ENCODE data around the gene PRKCZ. TPM values are rescaled to one million over a fixed set of nuclear protein-coding genes. Genes with fewer than 3 reads are reported as not detected.

PRKCZ gene
- total RNA-seq, 1 experiment from 2014 or later: 45.9 TPM

GRCh38 chr1:2133039-2133878 is 83.0 kb downstream of the PRKCZ start:
- peaks cover 17% of the 10 kb centered on the region for H3K4me1 Mint-ChIP-seq (ENCODE audit: low read depth, unreplicated experiment)
- Histone ChIP-seq H3K4me3 (ENCODE audit: low read depth, low read length) (no peak overlapping the region), H3K36me3 (ENCODE audit: control insufficient read depth, insufficient read depth, low read length) (peaks cover 1% of the 10 kb centered on the region; the same call in 1 of the 2 replicates), H3K27me3 (replicated peaks; ENCODE audit: control insufficient read depth, insufficient read depth, low read length) (no peaks in the 10 kb centered on the region), H3K4me1 (peaks cover 47% of the 10 kb centered on the region), H3K9me3 (no peaks in the 10 kb centered on the region)
- BruUV-seq (replicated peaks): no TSS peak
- H3K27me3 Mint-ChIP-seq (ENCODE audit: insufficient read depth, unreplicated experiment): no peaks in the 10 kb centered on the region
- intact Hi-C loops (cut with micrococcal nuclease; ENCODE audit: unreplicated experiment): loop anchor here (2.0 kb wide), 1 partner anchor 42 kb away; no protein-coding TSS in a partner anchor
- no peaks in the 10 kb centered on the region for H3K9me3 Mint-ChIP-seq (ENCODE audit: unreplicated experiment)
- no peak for TF ChIP-seq CTCF (IDR thresholded peaks at IDR 0.05; ENCODE audit: insufficient read depth in 1 of 2, low read depth in 1 of 2, low read length in 1 of 2, severe bottlenecking in 1 of 2, unreplicated experiment in 1 of 2)
- peak overlapping the region; percentile 88 for H3K27ac Mint-ChIP-seq (ENCODE audit: unreplicated experiment)
- H3K36me3 Mint-ChIP-seq (ENCODE audit: insufficient read depth, unreplicated experiment): peaks cover 22% of the 10 kb centered on the region
- peak overlapping the region; percentile 64 for H3K4me3 Mint-ChIP-seq (ENCODE audit: unreplicated experiment)
- DNase-seq: peak; percentile 60 to 78
- ChIA-PET POLR2A (no interaction called here), CTCF (no interaction called here)

- no peak for TF ChIP-seq CTCF (IDR thresholded peaks at IDR 0.05; ENCODE audit: insufficient read depth in 1 of 2, low read depth in 1 of 2, low read length in 1 of 2, severe bottlenecking in 1 of 2, unreplicated experiment in 1 of 2)
- H3K36me3 ChIP-seq (ENCODE audit: control insufficient read depth, insufficient read depth, low read length): peaks cover 1% of the 10 kb centered on the region; the same call in 1 of the 2 replicates
- peaks cover 24% of the 10 kb centered on the region for H3K36me3 Mint-ChIP-seq (ENCODE audit: insufficient read depth, unreplicated experiment)
- no peaks in the 10 kb centered on the region for H3K9me3 ChIP-seq
- peaks cover 50% of the 10 kb centered on the region for H3K4me1 ChIP-seq
- H3K9me3 Mint-ChIP-seq (ENCODE audit: unreplicated experiment): no peaks in the 10 kb centered on the region
- intact Hi-C loops (cut with micrococcal nuclease; ENCODE audit: unreplicated experiment): loop anchor here (2.0 kb wide), 1 partner anchor 41 kb away; no protein-coding TSS in a partner anchor
- peak overlapping the region; percentile 64 for H3K4me3 Mint-ChIP-seq (ENCODE audit: unreplicated experiment)
- H3K27me3 ChIP-seq (replicated peaks; ENCODE audit: control insufficient read depth, insufficient read depth, low read length): no peaks in the 10 kb centered on the region
- peak overlapping the region; percentile 88 for H3K27ac Mint-ChIP-seq (ENCODE audit: unreplicated experiment)
- no TSS peak for BruUV-seq (replicated peaks)
- H3K4me1 Mint-ChIP-seq (ENCODE audit: low read depth, unreplicated experiment): peaks cover 18% of the 10 kb centered on the region
- no peaks in the 10 kb centered on the region for H3K27me3 Mint-ChIP-seq (ENCODE audit: insufficient read depth, unreplicated experiment)
- DNase-seq: no peak
- H3K4me3 ChIP-seq (ENCODE audit: low read depth, low read length): no peak overlapping the region
- POLR2A ChIA-PET: no interaction called here
- CTCF ChIA-PET: no interaction called here
Measured at GRCh38 chr1:2133879-2134215, 83.6 kb downstream of the PRKCZ start.

GRCh38 chr1:2134266-2134620 is 84.0 kb downstream of the PRKCZ start:
- Mint-ChIP-seq H3K27ac (ENCODE audit: unreplicated experiment) (peak overlapping the region; percentile 98), H3K4me3 (ENCODE audit: unreplicated experiment) (peak overlapping the region; percentile 65), H3K27me3 (ENCODE audit: insufficient read depth, unreplicated experiment) (no peaks in the 10 kb centered on the region), H3K9me3 (ENCODE audit: unreplicated experiment) (no peaks in the 10 kb centered on the region), H3K4me1 (ENCODE audit: low read depth, unreplicated experiment) (peaks cover 18% of the 10 kb centered on the region), H3K36me3 (ENCODE audit: insufficient read depth, unreplicated experiment) (peaks cover 27% of the 10 kb centered on the region)
- H3K9me3 ChIP-seq: no peaks in the 10 kb centered on the region
- intact Hi-C loops (cut with micrococcal nuclease; ENCODE audit: unreplicated experiment): no loop called here
- no peak overlapping the region for H3K4me3 ChIP-seq (ENCODE audit: low read depth, low read length)
- H3K27me3 ChIP-seq (replicated peaks; ENCODE audit: control insufficient read depth, insufficient read depth, low read length): no peaks in the 10 kb centered on the region
- ChIA-PET POLR2A (no interaction called here), CTCF (no interaction called here)
- H3K4me1 ChIP-seq: peaks cover 51% of the 10 kb centered on the region
- peaks cover 1% of the 10 kb centered on the region; the same call in 1 of the 2 replicates for H3K36me3 ChIP-seq (ENCODE audit: control insufficient read depth, insufficient read depth, low read length)
- DNase-seq: no peak
- BruUV-seq (replicated peaks): no TSS peak
- no peak for TF ChIP-seq CTCF (IDR thresholded peaks at IDR 0.05; ENCODE audit: insufficient read depth in 1 of 2, low read depth in 1 of 2, low read length in 1 of 2, severe bottlenecking in 1 of 2, unreplicated experiment in 1 of 2)
